B cell (primary cell): ENCODE measurements around the gene JCAD. TPM values are rescaled to one million over a fixed set of nuclear protein-coding genes. Genes with fewer than 3 reads are reported as not detected.

Experiments
- ATAC-seq: fragments of 200-7000 bp; cut with Tn5 transposase; one replicate; pipeline ENCODE4 v1.10.0; 2021; ENCODE audit warnings: low read depth, mild to moderate bottlenecking, moderate number of reproducible peaks, moderate library complexity
- CTCF ChIA-PET: fragments of 350-600 bp; sonication (Branson Sonifier 250); formaldehyde crosslinking; loops from one replicate; lab custom pipeline; 2021; ENCODE audit warnings: antibody characterized with exemption, inconsistent platforms; lab: Charles Lee
- POLR2A ChIA-PET: fragments of 350-600 bp; sonication (Branson Sonifier 250); formaldehyde crosslinking; loops from one replicate; lab custom pipeline; 2021; ENCODE audit warnings: antibody characterized with exemption; lab: Charles Lee
- DNase-seq: peaks from one replicate; pipeline ENCODE4 v3.0.0; 2013
- H2AFZ ChIP-seq: 2 replicates; pipeline ENCODE4 v1.6.1; 2012; ENCODE audit warnings: mild to moderate bottlenecking, low read depth, low read length; ENCODE audit not compliant: insufficient read depth, poor library complexity, severe bottlenecking
- H3K27ac ChIP-seq, 2 donors: 1 replicate in 1 of 2; 2 replicates in 1 of 2; pipeline ENCODE4 v1.5.1; 2012 to 2013; ENCODE audit warnings: low read length in 2 of 2, mild to moderate bottlenecking in 2 of 2, moderate library complexity in 1 of 2
- H3K27me3 ChIP-seq, 4 experiments: fragments of 200-600 bp in 1 of 4; sonication (generic) in 1 of 4; replicated peaks in 1 of 4; 1 replicate in 2 of 4; 2 replicates in 2 of 4; pipeline versions ENCODE4 v1.6.1 to v1.7.0; 2013 to 2016; ENCODE audit warnings: low read length in 3 of 4, mild to moderate bottlenecking in 2 of 4, mixed read lengths in 1 of 4, moderate library complexity in 1 of 4; ENCODE audit not compliant: insufficient read depth in 4 of 4, control insufficient read depth in 3 of 4; ENCODE audit errors: control extremely low read depth in 1 of 4
- H3K36me3 ChIP-seq, 2 experiments: replicated peaks in 1 of 2; 1 replicate in 1 of 2; 2 replicates in 1 of 2; pipeline versions ENCODE4 v1.6.1 to v1.7.1; 2013; ENCODE audit warnings: low read length in 1 of 2; ENCODE audit not compliant: insufficient read depth in 2 of 2, control insufficient read depth in 1 of 2; ENCODE audit errors: control extremely low read depth in 1 of 2, extremely low read depth in 1 of 2
- H3K4me1 ChIP-seq, 2 donors: fragments of 200-600 bp in 1 of 2; sonication (generic) in 1 of 2; 1 replicate in 1 of 2; 2 replicates in 1 of 2; pipeline versions ENCODE4 v1.5.1 to v1.6.1; 2013 to 2017; ENCODE audit warnings: low read length in 2 of 2; ENCODE audit not compliant: control insufficient read depth in 2 of 2, insufficient read depth in 2 of 2
- H3K4me2 ChIP-seq: replicated peaks from 2 replicates; pipeline ENCODE3; 2012; ENCODE audit warnings: mild to moderate bottlenecking, low read depth, low read length; ENCODE audit not compliant: poor library complexity, severe bottlenecking
- H3K4me3 ChIP-seq, 5 experiments: fragments of 200-600 bp in 1 of 5; sonication (generic) in 1 of 5; 1 replicate in 3 of 5; 2 replicates in 2 of 5; pipeline versions ENCODE4 v1.5.1 to v1.7.0; 2011 to 2016; ENCODE audit warnings: low read length in 4 of 5, mild to moderate bottlenecking in 4 of 5, low read depth in 2 of 5, control low read depth in 1 of 5, moderate library complexity in 1 of 5; ENCODE audit not compliant: insufficient read depth in 1 of 5; ENCODE audit errors: control extremely low read depth in 1 of 5, extremely low read depth in 1 of 5
- H3K79me2 ChIP-seq: fragments of 200-600 bp; sonication (generic); one replicate; pipeline ENCODE4 v1.6.0; 2016; ENCODE audit warnings: low read length; ENCODE audit not compliant: control insufficient read depth, insufficient read depth
- H3K9ac ChIP-seq: fragments of 200-600 bp; sonication (generic); 2 replicates; pipeline ENCODE4 v1.6.1; 2017; ENCODE audit warnings: mild to moderate bottlenecking, low read length, moderate library complexity
- H3K9me3 ChIP-seq, 3 donors: one replicate each; pipeline versions ENCODE4 v1.6.1 to v1.7.1; 2013; ENCODE audit warnings: low read length in 2 of 3; ENCODE audit not compliant: control insufficient read depth in 2 of 3, insufficient read depth in 1 of 3; ENCODE audit errors: control extremely low read depth in 1 of 3
- H4K20me1 ChIP-seq: 2 replicates; pipeline ENCODE4 v1.6.0; 2012; ENCODE audit warnings: mild to moderate bottlenecking, low read length; ENCODE audit not compliant: insufficient read depth, control insufficient read depth, poor library complexity, severe bottlenecking
- H3K27ac Mint-ChIP-seq: one replicate; pipeline ENCODE4 v1.8.0; 2021; ENCODE audit warnings: mixed read lengths
- H3K27me3 Mint-ChIP-seq: one replicate; pipeline ENCODE4 v1.8.0; 2021; ENCODE audit warnings: mixed read lengths
- H3K4me1 Mint-ChIP-seq: one replicate; pipeline ENCODE4 v1.8.0; 2021; ENCODE audit warnings: mixed read lengths
- H3K4me3 Mint-ChIP-seq: one replicate; pipeline ENCODE4 v1.8.0; 2021; ENCODE audit warnings: mixed read lengths
- H3K9me3 Mint-ChIP-seq: one replicate; pipeline ENCODE4 v1.8.0; 2022; ENCODE audit warnings: mixed read lengths; ENCODE audit not compliant: insufficient read depth
- CTCF ChIP-seq: fragments of 200-600 bp; IDR thresholded peaks from one replicate; pipeline ENCODE4 v1.8.0; 2022; ENCODE audit warnings: antibody characterized with exemption, mild to moderate bottlenecking
- EZH2 ChIP-seq: IDR thresholded peaks from 2 replicates; pipeline ENCODE4 v1.6.1; 2012; ENCODE audit warnings: borderline replicate concordance, low read depth, mild to moderate bottlenecking, moderate library complexity, low read length; ENCODE audit not compliant: insufficient read depth, poor library complexity, severe bottlenecking
- WGBS: methylation state at CpG from one replicate; pipeline ENCODE4 v1.1.5; 2013; ENCODE audit warnings: missing lambda C conversion rate; ENCODE audit not compliant: insufficient coverage; 5-methylcytosine and 5-hydroxymethylcytosine counted together
- intact Hi-C: fragments of 100-400 bp; cut with micrococcal nuclease; formaldehyde crosslinking; loops from one replicate; pipeline ENCODE4 v1.10.0; 2022
- polyA plus RNA-seq: library from polyadenylated mRNA; depleted of rRNA; stranded (reverse); fragments of >200 nt; gene quantifications from 2 replicates; pipeline ENCODE4 v1.2.3, GENCODE V29; 2012
- total RNA-seq, 2 donors: library from RNA; stranded (reverse); fragments of 120-200 nt in 1 of 2; gene quantifications; 1 replicate in 1 of 2; 2 replicates in 1 of 2; pipeline versions ENCODE4 v1.2.3 to v1.2.4, GENCODE V29; 2013 to 2022

JCAD gene
- total and polyA plus RNA-seq, 2 donors (not counting 1 experiment from before 2014, with no cell fraction given): 0.37 TPM; not detected in 1

GRCh38 chr10:30096564-30096963 lies 37.2 kb upstream of the JCAD start:
- POLR2A ChIA-PET: no interaction called here
- H3K27me3 ChIP-seq: no peaks in the 10 kb centered on the region

More at GRCh38 chr10:30096564-30096963, 37.2 kb upstream of the JCAD start:
- Mint-ChIP-seq H3K4me3 (no peak overlapping the region), H3K9me3 (no peaks in the 10 kb centered on the region), H3K4me1 (no peaks in the 10 kb centered on the region), H3K27me3 (peaks cover 5% of the 10 kb centered on the region), H3K27ac (no peak overlapping the region)
- Histone ChIP-seq H4K20me1 (no peaks in the 10 kb centered on the region), H3K27ac (no peak overlapping the region), H3K9me3 (no peaks in the 10 kb centered on the region), H3K9ac (no peak overlapping the region), H3K4me2 (no peak overlapping the region), H3K36me3 (no peaks in the 10 kb centered on the region), H3K4me3 (no peak overlapping the region), H3K4me1 (no peaks in the 10 kb centered on the region), H2AFZ (no peak overlapping the region), H3K79me2 (no peaks in the 10 kb centered on the region)
- ATAC-seq: no peak
- CTCF ChIA-PET: no interaction called here
- intact Hi-C loops: no loop called here
- WGBS: 100% methylated on average over 3 of the region's 4 CpGs
- TF ChIP-seq CTCF: no peak
- TF ChIP-seq EZH2: no peak
- DNase-seq: no peak
